ENCODE results near the gene FOXJ3.

The FOXJ3 gene

GRCh38 chr1:42348498-42348897 is 13.5 kb upstream of the FOXJ3 start:
- ATAC-seq (no peak), DNase-seq (no peak)
- H3K9me3 Mint-ChIP-seq: no peaks in the 10 kb centered on the region
- no peaks in the 10 kb centered on the region for H3K36me3 Mint-ChIP-seq (ENCODE audit: low read depth)
- H3K4me3 Mint-ChIP-seq: no peak overlapping the region
- no peaks in the 10 kb centered on the region for H3K4me1 Mint-ChIP-seq
- peak overlapping the region; percentile 40 for H3K27ac Mint-ChIP-seq
- peaks cover 15% of the 10 kb centered on the region for H3K27me3 Mint-ChIP-seq

GRCh38 chr1:42343049-42343448 is 8.0 kb upstream of the FOXJ3 start:
- Mint-ChIP-seq H3K36me3 (ENCODE audit: low read depth) (no peaks in the 10 kb centered on the region), H3K4me1 (no peaks in the 10 kb centered on the region), H3K4me3 (no peak overlapping the region), H3K9me3 (no peaks in the 10 kb centered on the region), H3K27ac (no peak overlapping the region), H3K27me3 (peaks cover 4% of the 10 kb centered on the region)
- DNase-seq (no peak), ATAC-seq (no peak)

GRCh38 chr1:42340901-42341300 is 5.9 kb upstream of the FOXJ3 start:
- no peaks in the 10 kb centered on the region for H3K36me3 Mint-ChIP-seq (ENCODE audit: low read depth)
- peaks cover 4% of the 10 kb centered on the region for H3K27me3 Mint-ChIP-seq
- no peaks in the 10 kb centered on the region for H3K9me3 Mint-ChIP-seq
- H3K4me1 Mint-ChIP-seq: peaks cover 5% of the 10 kb centered on the region
- H3K27ac Mint-ChIP-seq: no peak overlapping the region
- DNase-seq (no peak), ATAC-seq (no peak)
- H3K4me3 Mint-ChIP-seq: no peak overlapping the region

GRCh38 chr1:42340093-42340492 is 5.1 kb upstream of the FOXJ3 start:
- Mint-ChIP-seq H3K4me3 (no peak overlapping the region), H3K27ac (no peak overlapping the region), H3K27me3 (peaks cover under 1% of the 10 kb centered on the region), H3K9me3 (no peaks in the 10 kb centered on the region), H3K36me3 (ENCODE audit: low read depth) (no peaks in the 10 kb centered on the region), H3K4me1 (peaks cover 8% of the 10 kb centered on the region)
- ATAC-seq (no peak), DNase-seq (no peak)

- no peaks in the 10 kb centered on the region for H3K36me3 Mint-ChIP-seq (ENCODE audit: low read depth)
- no peaks in the 10 kb centered on the region for H3K27me3 Mint-ChIP-seq
- peaks cover 27% of the 10 kb centered on the region for H3K4me1 Mint-ChIP-seq
- H3K4me3 Mint-ChIP-seq: no peak overlapping the region
- DNase-seq: no peak
- H3K9me3 Mint-ChIP-seq: no peaks in the 10 kb centered on the region
- no peak overlapping the region for H3K27ac Mint-ChIP-seq
- no peak for ATAC-seq
Observed at GRCh38 chr1:42336978-42337377, 1.9 kb upstream of the FOXJ3 start.

GRCh38 chr1:42335809-42336518 is 929 bp upstream of the FOXJ3 start:
- Mint-ChIP-seq H3K4me1 (peaks cover 32% of the 10 kb centered on the region), H3K36me3 (ENCODE audit: low read depth) (no peaks in the 10 kb centered on the region), H3K9me3 (no peaks in the 10 kb centered on the region), H3K27me3 (no peaks in the 10 kb centered on the region), H3K27ac (peak overlapping the region; percentile 76), H3K4me3 (peak overlapping the region; percentile 80)
- peak; percentile 4 for ATAC-seq
- DNase-seq: no peak

GRCh38 chr1:42334240-42335049 is 590 bp downstream of the FOXJ3 start:
- Mint-ChIP-seq H3K4me1 (peaks cover 45% of the 10 kb centered on the region), H3K27me3 (no peaks in the 10 kb centered on the region), H3K27ac (peak overlapping the region; percentile 73), H3K9me3 (no peaks in the 10 kb centered on the region), H3K36me3 (ENCODE audit: low read depth) (peaks cover 3% of the 10 kb centered on the region), H3K4me3 (peak overlapping the region; percentile 90)
- ATAC-seq: peak; percentile 61
- DNase-seq: peak; percentile 44

GRCh38 chr1:42333662-42334239 is 1.3 kb downstream of the FOXJ3 start:
- H3K4me1 Mint-ChIP-seq: peaks cover 52% of the 10 kb centered on the region
- ATAC-seq (no peak), DNase-seq (no peak)
- peak overlapping the region; percentile 73 for H3K27ac Mint-ChIP-seq
- peak overlapping the region; percentile 90 for H3K4me3 Mint-ChIP-seq
- H3K27me3 Mint-ChIP-seq: no peaks in the 10 kb centered on the region
- peaks cover 3% of the 10 kb centered on the region for H3K36me3 Mint-ChIP-seq (ENCODE audit: low read depth)
- H3K9me3 Mint-ChIP-seq: no peaks in the 10 kb centered on the region

- no peak overlapping the region for H3K27ac Mint-ChIP-seq
- ATAC-seq (no peak), DNase-seq (no peak)
- H3K4me3 Mint-ChIP-seq: peak overlapping the region; percentile 90
- peaks cover 59% of the 10 kb centered on the region for H3K4me1 Mint-ChIP-seq
- H3K9me3 Mint-ChIP-seq: no peaks in the 10 kb centered on the region
- H3K36me3 Mint-ChIP-seq (ENCODE audit: low read depth): peaks cover 3% of the 10 kb centered on the region
- no peaks in the 10 kb centered on the region for H3K27me3 Mint-ChIP-seq
Observed at GRCh38 chr1:42332877-42333276, 2.2 kb downstream of the FOXJ3 start.

- DNase-seq: no peak
- peaks cover 70% of the 10 kb centered on the region for H3K4me1 Mint-ChIP-seq
- H3K9me3 Mint-ChIP-seq: no peaks in the 10 kb centered on the region
- H3K27me3 Mint-ChIP-seq: no peaks in the 10 kb centered on the region
- H3K27ac Mint-ChIP-seq: no peak overlapping the region
- no peak overlapping the region for H3K4me3 Mint-ChIP-seq
- ATAC-seq: no peak
- peaks cover 3% of the 10 kb centered on the region for H3K36me3 Mint-ChIP-seq (ENCODE audit: low read depth)
Observed at GRCh38 chr1:42330215-42330614, 4.8 kb downstream of the FOXJ3 start.

GRCh38 chr1:42328916-42329496 is 6.0 kb downstream of the FOXJ3 start:
- ATAC-seq (no peak), DNase-seq (no peak)
- H3K4me3 Mint-ChIP-seq: no peak overlapping the region
- H3K4me1 Mint-ChIP-seq: peaks cover 76% of the 10 kb centered on the region
- no peaks in the 10 kb centered on the region for H3K27me3 Mint-ChIP-seq
- no peaks in the 10 kb centered on the region for H3K9me3 Mint-ChIP-seq
- H3K27ac Mint-ChIP-seq: no peak overlapping the region
- peaks cover 3% of the 10 kb centered on the region for H3K36me3 Mint-ChIP-seq (ENCODE audit: low read depth)

- peaks cover 73% of the 10 kb centered on the region for H3K4me1 Mint-ChIP-seq
- H3K9me3 Mint-ChIP-seq: no peaks in the 10 kb centered on the region
- H3K4me3 Mint-ChIP-seq: no peak overlapping the region
- no peaks in the 10 kb centered on the region for H3K27me3 Mint-ChIP-seq
- ATAC-seq (no peak), DNase-seq (no peak)
- peaks cover 3% of the 10 kb centered on the region for H3K36me3 Mint-ChIP-seq (ENCODE audit: low read depth)
- H3K27ac Mint-ChIP-seq: no peak overlapping the region
Observed at GRCh38 chr1:42328047-42328625, 6.9 kb downstream of the FOXJ3 start.

- peaks cover 80% of the 10 kb centered on the region for H3K4me1 Mint-ChIP-seq
- ATAC-seq: no peak
- H3K4me3 Mint-ChIP-seq: no peak overlapping the region
- no peaks in the 10 kb centered on the region for H3K27me3 Mint-ChIP-seq
- H3K36me3 Mint-ChIP-seq (ENCODE audit: low read depth): peaks cover 4% of the 10 kb centered on the region
- DNase-seq: no peak
- no peak overlapping the region for H3K27ac Mint-ChIP-seq
- no peaks in the 10 kb centered on the region for H3K9me3 Mint-ChIP-seq
Observed at GRCh38 chr1:42325014-42325402, 10.0 kb downstream of the FOXJ3 start.

GRCh38 chr1:42324398-42325013 is 10.5 kb downstream of the FOXJ3 start:
- peaks cover 4% of the 10 kb centered on the region for H3K36me3 Mint-ChIP-seq (ENCODE audit: low read depth)
- peaks cover 81% of the 10 kb centered on the region for H3K4me1 Mint-ChIP-seq
- DNase-seq: no peak
- no peak overlapping the region for H3K4me3 Mint-ChIP-seq
- H3K27me3 Mint-ChIP-seq: no peaks in the 10 kb centered on the region
- ATAC-seq: no peak
- no peak overlapping the region for H3K27ac Mint-ChIP-seq
- no peaks in the 10 kb centered on the region for H3K9me3 Mint-ChIP-seq

Data from activated naive CD8-positive, alpha-beta T cell treated with anti-CD3 and anti-CD28 coated beads, Interleukin-2, amount 50 U/mL, for 24 hours (primary cell).